Activated naive CD8-positive, alpha-beta T cell treated with anti-CD3 and anti-CD28 coated beads for 36 hours (primary cell): Measurements from ENCODE around the gene MAPK8IP2. TPM values are rescaled to one million over a fixed set of nuclear protein-coding genes. Genes with fewer than 3 reads are reported as not detected.
"Not testable (repeated sequence)": the region's sequence is repeated elsewhere in the genome, so short reads cannot be mapped to it uniquely, and the experiment has no call there.

Experiments
- DNase-seq: peaks from one replicate; pipeline ENCODE4 v3.0.0; 2021
- H3K27ac Mint-ChIP-seq: one replicate; pipeline ENCODE4 v1.8.0; 2022; ENCODE audit warnings: mild to moderate bottlenecking, moderate library complexity, mixed read lengths
- H3K27me3 Mint-ChIP-seq: one replicate; pipeline ENCODE4 v1.8.0; 2022; ENCODE audit warnings: mild to moderate bottlenecking, mixed read lengths
- H3K36me3 Mint-ChIP-seq: one replicate; pipeline ENCODE4 v1.8.0; 2021; ENCODE audit warnings: mild to moderate bottlenecking, mixed read lengths
- H3K4me1 Mint-ChIP-seq: one replicate; pipeline ENCODE4 v1.8.0; 2021; ENCODE audit warnings: mixed read lengths
- H3K4me3 Mint-ChIP-seq: one replicate; pipeline ENCODE4 v1.8.0; 2022; ENCODE audit warnings: mild to moderate bottlenecking, moderate library complexity, mixed read lengths
- H3K9me3 Mint-ChIP-seq: one replicate; pipeline ENCODE4 v1.8.0; 2022; ENCODE audit warnings: mixed read lengths
- total RNA-seq, 2 experiments: library from RNA; stranded (reverse); gene quantifications; one replicate each; pipeline ENCODE4 v1.2.3, GENCODE V29; 2021

Gene MAPK8IP2
- total RNA-seq, 2 experiments from 2014 or later = 0.16 to 0.21 TPM

GRCh38 chr22:50602338-50602700, 1.7 kb downstream of the MAPK8IP2 start:
- peaks cover 62% of the 10 kb centered on the region for H3K27me3 Mint-ChIP-seq
- H3K27ac Mint-ChIP-seq = no peak overlapping the region
- no peaks in the 10 kb centered on the region for H3K36me3 Mint-ChIP-seq
- no peak overlapping the region for H3K4me3 Mint-ChIP-seq
- no peaks in the 10 kb centered on the region for H3K9me3 Mint-ChIP-seq
- H3K4me1 Mint-ChIP-seq = peaks cover 7% of the 10 kb centered on the region
- no peak for DNase-seq

- Mint-ChIP-seq H3K27ac (no peak overlapping the region), H3K4me1 (peaks cover 7% of the 10 kb centered on the region), H3K9me3 (no peaks in the 10 kb centered on the region), H3K4me3 (no peak overlapping the region), H3K27me3 (peaks cover 65% of the 10 kb centered on the region), H3K36me3 (no peaks in the 10 kb centered on the region)
- DNase-seq = no peak
Observed at GRCh38 chr22:50603511-50604255, 3.1 kb downstream of the MAPK8IP2 start.

DNA sequence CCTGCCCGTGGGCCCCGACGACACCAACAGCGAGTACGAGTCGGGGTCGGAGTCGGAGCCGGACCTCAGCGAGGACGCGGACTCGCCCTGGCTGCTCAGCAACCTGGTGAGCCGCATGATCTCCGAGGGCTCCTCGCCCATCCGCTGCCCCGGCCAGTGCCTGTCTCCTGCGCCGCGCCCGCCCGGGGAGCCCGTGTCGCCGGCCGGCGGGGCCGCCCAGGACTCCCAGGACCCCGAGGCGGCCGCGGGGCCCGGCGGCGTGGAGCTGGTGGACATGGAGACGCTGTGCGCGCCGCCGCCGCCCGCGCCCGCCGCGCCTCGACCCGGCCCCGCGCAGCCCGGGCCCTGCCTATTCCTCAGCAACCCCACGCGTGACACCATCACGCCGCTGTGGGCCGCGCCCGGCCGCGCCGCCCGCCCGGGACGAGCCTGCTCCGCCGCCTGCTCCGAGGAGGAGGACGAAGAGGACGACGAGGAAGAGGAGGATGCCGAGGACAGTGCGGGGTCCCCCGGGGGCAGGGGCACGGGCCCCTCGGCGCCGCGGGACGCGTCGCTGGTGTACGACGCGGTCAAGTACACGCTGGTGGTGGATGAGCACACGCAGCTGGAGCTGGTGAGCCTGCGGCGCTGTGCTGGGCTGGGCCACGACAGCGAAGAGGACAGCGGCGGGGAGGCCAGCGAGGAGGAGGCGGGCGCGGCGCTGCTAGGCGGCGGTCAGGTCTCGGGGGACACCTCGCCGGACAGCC, 3.8 kb downstream of the MAPK8IP2 start:
- H3K9me3 Mint-ChIP-seq = no peaks in the 10 kb centered on the region
- no peak overlapping the region for H3K27ac Mint-ChIP-seq
- peaks cover 7% of the 10 kb centered on the region for H3K4me1 Mint-ChIP-seq
- no peaks in the 10 kb centered on the region for H3K36me3 Mint-ChIP-seq
- peaks cover 67% of the 10 kb centered on the region for H3K27me3 Mint-ChIP-seq
- H3K4me3 Mint-ChIP-seq = no peak overlapping the region
- no peak for DNase-seq

GRCh38 chr22:50605002-50605612, 4.5 kb downstream of the MAPK8IP2 start:
- Mint-ChIP-seq H3K9me3 (no peaks in the 10 kb centered on the region), H3K27me3 (peaks cover 63% of the 10 kb centered on the region), H3K4me1 (peaks cover 3% of the 10 kb centered on the region), H3K36me3 (no peaks in the 10 kb centered on the region), H3K27ac (no peak overlapping the region), H3K4me3 (no peak overlapping the region)
- DNase-seq = no peak

DNA sequence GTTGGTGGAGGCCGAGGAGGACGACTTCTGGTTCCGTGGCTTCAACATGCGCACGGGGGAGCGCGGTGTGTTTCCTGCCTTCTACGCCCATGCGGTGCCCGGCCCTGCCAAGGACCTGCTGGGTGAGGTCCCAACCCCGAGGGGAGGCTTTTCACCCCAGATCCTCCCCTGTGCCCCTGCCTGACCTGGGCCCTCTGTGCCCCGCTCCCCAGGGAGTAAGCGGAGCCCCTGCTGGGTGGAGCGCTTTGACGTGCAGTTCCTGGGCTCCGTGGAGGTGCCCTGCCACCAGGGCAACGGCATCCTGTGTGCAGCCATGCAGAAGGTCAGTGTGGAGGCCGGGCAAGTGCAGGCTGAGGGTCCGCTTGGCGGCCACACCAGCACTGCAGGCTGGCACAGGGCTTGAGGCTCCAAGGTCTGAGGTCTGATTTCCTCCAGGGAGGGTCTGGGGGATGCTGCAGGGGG, 5.1 kb downstream of the MAPK8IP2 start:
- Mint-ChIP-seq H3K36me3 (no peaks in the 10 kb centered on the region), H3K4me3 (no peak overlapping the region), H3K4me1 (peaks cover 3% of the 10 kb centered on the region), H3K27ac (no peak overlapping the region), H3K9me3 (no peaks in the 10 kb centered on the region), H3K27me3 (peaks cover 66% of the 10 kb centered on the region)
- no peak for DNase-seq

- H3K27ac Mint-ChIP-seq = no peak overlapping the region
- no peaks in the 10 kb centered on the region for H3K36me3 Mint-ChIP-seq
- no peak for DNase-seq
- peaks cover 63% of the 10 kb centered on the region for H3K27me3 Mint-ChIP-seq
- H3K4me3 Mint-ChIP-seq = no peak overlapping the region
- no peaks in the 10 kb centered on the region for H3K9me3 Mint-ChIP-seq
- H3K4me1 Mint-ChIP-seq = peaks cover 3% of the 10 kb centered on the region
Observed at GRCh38 chr22:50606165-50606945, 5.8 kb downstream of the MAPK8IP2 start.

DNA sequence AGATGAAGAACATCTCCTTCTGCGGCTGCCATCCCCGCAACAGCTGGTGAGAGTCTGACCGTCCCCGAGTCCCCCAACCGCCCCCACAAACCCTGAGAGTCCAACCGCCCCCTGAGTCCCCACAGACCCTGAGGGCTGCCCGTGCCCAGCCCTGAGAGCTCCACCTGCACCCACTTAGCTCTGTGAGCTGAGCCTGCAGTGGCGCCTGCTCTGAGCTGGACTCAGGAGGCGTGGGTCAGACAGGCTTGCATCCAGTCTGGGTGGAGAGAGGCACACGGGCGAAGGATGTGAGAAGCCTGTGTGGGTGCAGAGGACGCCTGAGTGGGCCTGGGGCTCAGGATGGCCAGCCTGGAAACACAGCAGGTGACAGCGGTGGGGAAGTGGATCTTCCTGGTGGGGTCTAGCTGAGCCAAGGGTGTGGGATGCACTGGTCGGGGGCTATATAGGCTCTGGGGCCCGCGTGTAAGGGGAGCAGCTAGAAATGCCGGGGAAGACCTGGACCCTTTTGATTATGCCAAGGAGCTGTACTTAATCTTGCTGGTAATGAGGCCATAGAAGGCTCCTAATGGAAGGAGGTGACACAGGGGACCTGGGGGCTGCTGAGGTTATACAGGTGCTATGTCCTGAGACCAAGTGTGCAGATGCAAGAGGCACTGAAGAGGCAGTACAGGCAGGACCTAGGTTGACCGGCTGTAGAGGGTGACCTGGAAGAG, 6.5 kb downstream of the MAPK8IP2 start:
- Mint-ChIP-seq H3K27ac (no peak overlapping the region), H3K27me3 (peaks cover 57% of the 10 kb centered on the region)

GRCh38 chr22:50607659-50608020, 7.0 kb downstream of the MAPK8IP2 start:
- Mint-ChIP-seq H3K27ac (no peak overlapping the region), H3K27me3 (peaks cover 56% of the 10 kb centered on the region), H3K4me1 (peaks cover 2% of the 10 kb centered on the region), H3K36me3 (no peaks in the 10 kb centered on the region), H3K4me3 (no peak overlapping the region), H3K9me3 (no peaks in the 10 kb centered on the region)
- no peak for DNase-seq

More for the DNA sequence above, 6.5 kb downstream of the MAPK8IP2 start:
- Mint-ChIP-seq H3K4me1 (no peaks in the 10 kb centered on the region), H3K36me3 (no peaks in the 10 kb centered on the region), H3K9me3 (no peaks in the 10 kb centered on the region), H3K4me3 (no peak overlapping the region)
- DNase-seq = no peak

DNA sequence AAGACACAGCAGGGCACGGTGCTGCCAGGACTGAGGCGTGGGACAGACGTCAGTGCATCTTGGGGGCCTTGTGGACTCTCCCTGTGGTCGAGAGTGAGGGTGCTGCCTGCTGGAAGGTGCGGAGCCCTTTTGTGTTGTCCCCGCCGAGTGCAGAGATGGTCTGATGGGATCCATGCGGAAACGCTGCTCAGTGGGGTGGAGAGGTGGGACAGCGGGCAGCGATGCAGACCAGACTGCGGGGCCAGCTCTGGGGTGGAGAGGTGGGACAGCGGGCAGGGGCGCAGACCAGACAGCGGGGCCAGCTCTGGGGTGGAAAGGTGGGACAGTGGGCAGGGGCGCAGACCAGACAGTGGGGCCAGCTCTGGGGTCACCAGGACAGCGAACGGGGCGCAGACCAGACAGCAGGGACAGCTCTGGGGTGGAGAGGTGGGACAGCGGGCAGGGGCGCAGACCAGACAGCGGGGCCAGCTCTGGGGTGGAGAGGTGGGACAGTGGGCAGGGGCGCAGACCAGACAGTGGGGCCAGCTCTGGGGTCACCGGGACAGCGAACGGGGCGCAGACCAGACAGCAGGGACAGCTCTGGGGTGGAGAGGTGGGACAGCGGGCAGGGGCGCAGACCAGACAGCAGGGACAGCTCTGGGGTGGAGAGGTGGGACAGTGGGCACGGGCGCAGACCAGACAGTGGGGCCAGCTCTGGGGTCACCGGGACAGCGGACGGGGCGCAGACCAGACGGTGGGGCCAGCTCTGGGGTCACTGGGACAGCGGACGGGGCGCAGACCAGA, 7.7 kb downstream of the MAPK8IP2 start:
- H3K36me3 Mint-ChIP-seq, DNase-seq, H3K4me3 Mint-ChIP-seq, H3K4me1 Mint-ChIP-seq, H3K27ac Mint-ChIP-seq, H3K9me3 Mint-ChIP-seq: not testable (repeated sequence)
- H3K27me3 Mint-ChIP-seq = peaks cover 55% of the 10 kb centered on the region

DNA sequence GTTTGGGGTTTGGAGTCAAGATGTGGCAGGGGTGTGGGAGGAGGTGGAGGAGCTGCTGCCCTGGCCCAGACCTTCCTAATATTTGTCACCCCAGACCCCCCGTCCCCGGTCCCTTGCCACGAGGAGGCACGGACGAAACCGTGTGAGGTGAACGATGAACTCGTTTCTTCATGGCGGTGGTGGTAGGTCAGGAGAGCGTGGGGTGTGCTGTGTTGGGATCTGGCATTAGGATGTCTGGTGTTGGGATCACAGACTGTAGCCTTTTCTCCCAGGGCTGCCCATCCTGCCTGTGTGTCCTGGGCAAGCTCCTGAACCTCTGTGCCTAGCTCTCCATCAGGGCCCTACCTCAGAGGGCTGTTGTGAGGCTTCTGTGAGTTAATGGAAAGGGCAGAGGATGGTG, 8.4 kb downstream of the MAPK8IP2 start:
- H3K27ac Mint-ChIP-seq = no peak overlapping the region
- no peaks in the 10 kb centered on the region for H3K36me3 Mint-ChIP-seq
- H3K9me3 Mint-ChIP-seq = no peaks in the 10 kb centered on the region
- peaks cover 50% of the 10 kb centered on the region for H3K27me3 Mint-ChIP-seq
- no peak overlapping the region for H3K4me3 Mint-ChIP-seq
- H3K4me1 Mint-ChIP-seq = peaks cover 5% of the 10 kb centered on the region
- DNase-seq = no peak

- Mint-ChIP-seq H3K4me1 (peaks cover 5% of the 10 kb centered on the region), H3K27ac (no peak overlapping the region), H3K9me3 (no peaks in the 10 kb centered on the region), H3K4me3 (no peak overlapping the region), H3K36me3 (no peaks in the 10 kb centered on the region), H3K27me3 (peaks cover 55% of the 10 kb centered on the region)
- DNase-seq = no peak
Observed at GRCh38 chr22:50609599-50609998, 9.0 kb downstream of the MAPK8IP2 start.

- Mint-ChIP-seq H3K4me1 (peaks cover 5% of the 10 kb centered on the region), H3K9me3 (no peaks in the 10 kb centered on the region), H3K27ac (no peak overlapping the region), H3K27me3 (peaks cover 53% of the 10 kb centered on the region), H3K4me3 (no peak overlapping the region), H3K36me3 (no peaks in the 10 kb centered on the region)
- no peak for DNase-seq
Observed at GRCh38 chr22:50610041-50610451, 9.5 kb downstream of the MAPK8IP2 start.

DNA sequence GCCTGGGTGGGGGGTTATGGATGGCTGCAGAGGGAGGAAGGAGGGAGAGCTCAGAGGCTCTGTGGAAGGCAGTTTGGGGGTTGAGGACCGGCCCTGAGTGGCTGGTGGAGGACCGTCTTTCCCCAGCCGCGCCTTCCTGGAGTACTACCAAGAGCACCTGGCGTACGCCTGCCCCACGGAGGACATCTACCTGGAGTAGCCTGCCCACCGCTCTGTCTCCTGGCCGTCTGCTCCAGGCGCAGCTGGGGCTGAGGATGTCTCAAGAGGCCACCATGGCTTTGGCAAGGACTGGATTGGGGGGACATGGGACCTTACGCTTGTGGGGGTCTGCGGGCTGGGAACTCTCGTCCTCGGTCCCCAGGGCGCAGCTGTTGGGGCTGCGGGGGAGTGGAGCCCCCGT, 10.0 kb downstream of the MAPK8IP2 start:
- no peaks in the 10 kb centered on the region for H3K9me3 Mint-ChIP-seq
- H3K27ac Mint-ChIP-seq = no peak overlapping the region
- H3K36me3 Mint-ChIP-seq = no peaks in the 10 kb centered on the region
- peaks cover 48% of the 10 kb centered on the region for H3K27me3 Mint-ChIP-seq
- no peak for DNase-seq
- H3K4me1 Mint-ChIP-seq = peaks cover 5% of the 10 kb centered on the region
- no peak overlapping the region for H3K4me3 Mint-ChIP-seq
